H1 (cell line): ENCODE measurements around the gene MBP.

Source experiments
- BACH1 ChIP-seq: IDR thresholded peaks from 2 replicates; pipeline ENCODE4 v1.6.1; 2012; ENCODE audit warnings: low read length, improper control_type of control experiment
- CEBPB ChIP-seq: IDR thresholded peaks from 2 replicates; pipeline ENCODE4 v1.6.1; 2012; ENCODE audit warnings: low read depth, low read length
- CHD2 ChIP-seq: IDR thresholded peaks from 2 replicates; pipeline ENCODE4 v1.6.1; 2012; ENCODE audit warnings: low read length, improper control_type of control experiment
- CREB1 ChIP-seq: IDR thresholded peaks from 2 replicates; pipeline ENCODE4 v1.6.1; 2012; ENCODE audit warnings: inconsistent platforms
- CTCF ChIP-seq, 3 experiments: IDR thresholded peaks; 1 replicate in 2 of 3; 2 replicates in 1 of 3; pipeline versions ENCODE4 v1.5.1 to v1.6.1; 2011; ENCODE audit warnings: low read length in 3 of 3, mild to moderate bottlenecking in 3 of 3, inconsistent platforms in 2 of 3, low read depth in 1 of 3, moderate library complexity in 1 of 3; ENCODE audit not compliant: insufficient read depth in 1 of 3; ENCODE audit errors: control extremely low read depth in 1 of 3
- EP300 ChIP-seq, 2 experiments: IDR thresholded peaks; 1 replicate in 1 of 2; 2 replicates in 1 of 2; pipeline ENCODE4 v1.6.1; 2011 to 2012; ENCODE audit warnings: low read depth in 2 of 2, low read length in 2 of 2, mild to moderate bottlenecking in 2 of 2, borderline replicate concordance in 1 of 2, inconsistent platforms in 1 of 2, moderate library complexity in 1 of 2
- GABPA ChIP-seq: IDR thresholded peaks from 2 replicates; pipeline ENCODE4 v1.6.1; 2011; ENCODE audit warnings: mild to moderate bottlenecking, low read length, moderate library complexity, borderline replicate concordance; ENCODE audit not compliant: insufficient read depth
- MAX ChIP-seq: IDR thresholded peaks from 2 replicates; pipeline ENCODE4 v1.6.1; 2012; ENCODE audit warnings: inconsistent platforms
- POLR2A ChIP-seq, 2 experiments: IDR thresholded peaks; 1 replicate in 1 of 2; 2 replicates in 1 of 2; pipeline ENCODE4 v1.6.1; 2011; ENCODE audit warnings: low read depth in 2 of 2, low read length in 2 of 2, mild to moderate bottlenecking in 2 of 2; ENCODE audit errors: control extremely low read depth in 1 of 2
- SIN3A ChIP-seq, 2 experiments: IDR thresholded peaks in 1 of 2; conservative IDR thresholded peaks in 1 of 2; 2 replicates each; pipeline ENCODE4 v1.6.1; 2011 to 2012; ENCODE audit warnings: low read length in 2 of 2, improper control_type of control experiment in 1 of 2, low read depth in 1 of 2, mild to moderate bottlenecking in 1 of 2
- SP1 ChIP-seq: IDR thresholded peaks from 2 replicates; pipeline ENCODE4 v1.6.1; 2011; ENCODE audit warnings: low read depth, low read length
- TBP ChIP-seq: IDR thresholded peaks from 2 replicates; pipeline ENCODE4 v1.6.1; 2011; ENCODE audit warnings: low read depth, low read length, improper control_type of control experiment
- YY1 ChIP-seq: IDR thresholded peaks from 2 replicates; pipeline ENCODE4 v1.6.1; 2011; ENCODE audit warnings: low read depth, mild to moderate bottlenecking, low read length

GRCh38 chr18:77023102-77023782 is 109.3 kb downstream of the MBP start:
- TF ChIP-seq SIN3A (conservative IDR thresholded peaks at IDR 0.05 in 1 of 2, IDR thresholded peaks at IDR 0.05 in 1 of 2; ENCODE audit: low read depth in 1 of 2, low read length in 2 of 2) (no peak), EP300 (IDR thresholded peaks at IDR 0.05; ENCODE audit: borderline replicate concordance in 1 of 2, low read depth in 2 of 2, low read length in 2 of 2) (no peak), POLR2A (IDR thresholded peaks at IDR 0.05; ENCODE audit: control extremely low read depth in 1 of 2, low read depth in 2 of 2, low read length in 2 of 2) (no peak), BACH1 (no peak), GABPA (no peak), CREB1 (no peak), CTCF (IDR thresholded peaks at IDR 0.05; ENCODE audit: control extremely low read depth in 1 of 3, insufficient read depth in 1 of 3, low read depth in 1 of 3, low read length in 3 of 3) (no peak), MAX (no peak), CHD2 (no peak), TBP (no peak), SP1 (no peak), CEBPB (no peak), YY1 (no peak)
